Chondrocyte (in vitro differentiated cells): ENCODE measurements around the gene BRICD5. TPM values are rescaled to one million over a fixed set of nuclear protein-coding genes. Genes with fewer than 3 reads are reported as not detected.

Experiments used
- DNase-seq: peaks from one replicate; pipeline ENCODE4 v3.0.0; 2021; ENCODE audit warnings: mixed read lengths, low spot score
- H3K27ac Mint-ChIP-seq: one replicate; pipeline ENCODE4 v1.8.0; 2021; ENCODE audit warnings: mild to moderate bottlenecking, moderate library complexity, mixed read lengths; ENCODE audit not compliant: unreplicated experiment
- H3K27me3 Mint-ChIP-seq: 2 replicates; pipeline ENCODE4 v1.8.0; 2021; ENCODE audit warnings: low read depth, mixed read lengths
- H3K36me3 Mint-ChIP-seq: 2 replicates; pipeline ENCODE4 v1.8.0; 2021; ENCODE audit warnings: low read depth, mixed read lengths
- H3K4me1 Mint-ChIP-seq: 2 replicates; pipeline ENCODE4 v1.8.0; 2021; ENCODE audit warnings: low read depth, mild to moderate bottlenecking, mixed read lengths
- H3K4me3 Mint-ChIP-seq: one replicate; pipeline ENCODE4 v1.8.0; 2021; ENCODE audit warnings: mild to moderate bottlenecking, moderate library complexity, mixed read lengths; ENCODE audit not compliant: unreplicated experiment
- H3K9me3 Mint-ChIP-seq: 2 replicates; pipeline ENCODE4 v1.8.0; 2021; ENCODE audit warnings: low read depth, mixed read lengths
- CTCF ChIP-seq: fragments of 200-600 bp; sonication (generic); IDR thresholded peaks from 2 replicates; pipeline ENCODE4 v1.5.0; 2021; ENCODE audit warnings: antibody characterized with exemption, mild to moderate bottlenecking, moderate library complexity
- total RNA-seq: library from RNA; stranded (reverse); gene quantifications from 3 replicates; pipeline ENCODE4 v1.2.1, GENCODE V29; 2021

The BRICD5 gene
- total RNA-seq, 1 donor from 2014 or later: 5.4 TPM

DNA sequence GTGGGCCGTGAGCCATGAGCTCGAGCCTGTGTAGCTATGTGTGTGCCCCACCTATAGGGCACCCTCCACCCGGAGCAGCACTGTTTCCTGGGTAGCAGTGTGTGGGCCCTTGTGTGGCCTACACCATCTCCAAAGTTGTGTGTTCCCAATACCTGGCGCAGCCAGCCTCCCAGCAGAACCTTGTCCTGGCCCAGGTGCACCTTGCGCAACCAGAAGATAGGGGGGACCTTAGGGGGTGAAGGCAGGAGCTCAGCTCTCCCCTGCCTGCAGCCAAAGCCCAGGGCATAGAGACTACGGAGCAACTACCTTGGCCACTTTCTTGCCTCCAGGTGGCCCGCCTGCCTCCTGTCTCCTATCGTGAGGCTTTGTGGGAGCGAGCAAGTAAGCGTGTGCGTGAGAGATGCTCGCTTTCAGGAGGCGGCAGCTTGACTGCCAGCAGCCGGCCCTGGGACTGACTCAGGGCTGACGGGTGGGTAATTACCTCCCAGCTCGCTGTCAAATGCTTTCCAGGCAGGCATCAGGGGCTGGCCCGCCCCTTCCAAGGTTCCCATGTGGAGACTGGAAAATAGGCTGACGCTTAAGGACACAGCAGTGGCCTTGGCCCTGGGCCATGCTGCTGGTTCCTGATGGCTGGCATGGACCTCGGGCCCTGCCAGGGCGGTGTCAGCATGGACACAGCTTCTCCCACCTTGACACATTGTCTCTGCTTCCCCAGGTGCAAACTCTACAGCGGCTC lies 36.1 kb downstream of the BRICD5 start:
- H3K27me3 Mint-ChIP-seq: no peaks in the 10 kb centered on the region
- H3K9me3 Mint-ChIP-seq: no peaks in the 10 kb centered on the region
- TF ChIP-seq CTCF: no peak
- H3K36me3 Mint-ChIP-seq: peaks cover 17% of the 10 kb centered on the region
- no peak overlapping the region for H3K4me3 Mint-ChIP-seq
- H3K4me1 Mint-ChIP-seq: no peaks in the 10 kb centered on the region
- DNase-seq: no peak
- H3K27ac Mint-ChIP-seq: no peak overlapping the region

- Mint-ChIP-seq H3K4me3 (no peak overlapping the region), H3K27me3 (no peaks in the 10 kb centered on the region), H3K4me1 (no peaks in the 10 kb centered on the region), H3K27ac (no peak overlapping the region), H3K36me3 (peaks cover 17% of the 10 kb centered on the region), H3K9me3 (no peaks in the 10 kb centered on the region)
- no peak for DNase-seq
- TF ChIP-seq CTCF: no peak
Measured at GRCh38 chr16:2173916-2174315, 36.7 kb downstream of the BRICD5 start.

DNA sequence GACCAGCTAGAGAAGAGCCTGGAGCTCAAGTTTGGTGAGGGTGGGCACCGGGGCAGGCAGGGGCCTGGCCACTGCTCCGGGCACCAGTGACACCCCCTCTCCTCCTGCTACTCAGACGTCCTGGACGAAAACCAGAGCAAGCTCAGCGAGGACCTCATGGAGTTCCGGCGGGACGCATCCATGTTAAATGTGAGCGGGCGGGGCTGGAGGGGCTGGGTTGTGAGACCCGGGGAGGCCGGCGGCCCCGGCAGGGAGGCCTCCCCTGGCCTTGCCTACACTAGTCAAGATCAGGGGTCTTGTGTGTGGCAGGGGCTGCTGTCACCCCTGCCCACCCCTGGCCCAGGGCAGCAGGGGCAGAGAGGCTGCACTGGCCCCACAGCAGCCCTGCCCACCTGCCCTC lies 37.3 kb downstream of the BRICD5 start:
- Mint-ChIP-seq H3K27me3 (no peaks in the 10 kb centered on the region), H3K36me3 (peaks cover 17% of the 10 kb centered on the region), H3K4me1 (no peaks in the 10 kb centered on the region), H3K4me3 (no peak overlapping the region), H3K9me3 (no peaks in the 10 kb centered on the region), H3K27ac (no peak overlapping the region)
- TF ChIP-seq CTCF: no peak
- no peak for DNase-seq

DNA sequence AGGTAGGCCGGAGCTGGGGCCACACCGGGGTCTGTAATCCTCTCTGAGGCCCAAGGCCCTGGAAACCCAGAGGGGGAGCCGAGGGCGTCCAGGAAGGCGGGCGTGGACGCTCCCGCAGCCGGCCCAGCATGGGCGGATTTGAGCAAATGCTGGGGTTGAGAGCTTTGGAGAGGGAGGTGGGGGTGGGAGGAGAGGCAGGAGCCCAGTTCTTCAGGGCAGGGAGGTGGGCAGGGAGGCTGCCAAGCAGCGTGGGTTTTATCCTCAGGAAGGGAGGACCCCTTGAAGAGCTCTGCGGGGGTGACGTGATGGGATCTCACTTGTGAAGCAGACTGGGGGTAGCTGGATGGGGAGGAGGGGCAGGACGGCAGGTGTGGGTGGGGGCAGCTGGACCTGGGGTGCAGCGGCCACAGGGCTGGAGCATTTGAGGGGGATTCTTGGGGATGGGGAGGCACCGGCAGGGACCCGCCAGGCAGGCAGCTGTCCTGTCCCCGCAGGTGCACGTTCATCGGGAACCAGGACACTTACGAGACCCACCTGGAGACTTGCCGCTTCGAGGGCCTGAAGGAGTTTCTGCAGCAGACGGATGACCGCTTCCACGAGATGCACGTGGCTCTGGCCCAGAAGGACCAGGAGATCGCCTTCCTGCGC lies 37.9 kb downstream of the BRICD5 start:
- H3K27ac Mint-ChIP-seq: no peak overlapping the region
- H3K4me3 Mint-ChIP-seq: no peak overlapping the region
- H3K9me3 Mint-ChIP-seq: no peaks in the 10 kb centered on the region
- peaks cover 17% of the 10 kb centered on the region for H3K36me3 Mint-ChIP-seq
- no peaks in the 10 kb centered on the region for H3K4me1 Mint-ChIP-seq
- DNase-seq: no peak
- no peaks in the 10 kb centered on the region for H3K27me3 Mint-ChIP-seq
- no peak for TF ChIP-seq CTCF

- H3K27ac Mint-ChIP-seq: no peak overlapping the region
- no peak for TF ChIP-seq CTCF
Measured at GRCh38 chr16:2171601-2172178, 39.0 kb downstream of the BRICD5 start.

More at GRCh38 chr16:2171601-2172178, 39.0 kb downstream of the BRICD5 start:
- DNase-seq: no peak
- Mint-ChIP-seq H3K36me3 (peaks cover 15% of the 10 kb centered on the region), H3K27me3 (no peaks in the 10 kb centered on the region), H3K4me3 (no peak overlapping the region), H3K4me1 (no peaks in the 10 kb centered on the region), H3K9me3 (no peaks in the 10 kb centered on the region)
